Loucy (cell line): ENCODE measurements around the gene RAB40B.
A peak's percentile ranks its signal among the peaks of the same experiment; 100 is the strongest.

Source experiments
- CTCF ChIP-seq: fragments of 200-600 bp; sonication (generic); conservative IDR thresholded peaks from 2 replicates; pipeline ENCODE4 v1.5.1; 2014; ENCODE audit warnings: mild to moderate bottlenecking, antibody characterized with exemption, low read length
- EZH2phosphoT487 ChIP-seq: fragments of 200-600 bp; IDR thresholded peaks from 2 replicates; pipeline ENCODE4 v1.6.1; 2018; ENCODE audit warnings: antibody characterized with exemption, mild to moderate bottlenecking, moderate library complexity, borderline replicate concordance

DNA sequence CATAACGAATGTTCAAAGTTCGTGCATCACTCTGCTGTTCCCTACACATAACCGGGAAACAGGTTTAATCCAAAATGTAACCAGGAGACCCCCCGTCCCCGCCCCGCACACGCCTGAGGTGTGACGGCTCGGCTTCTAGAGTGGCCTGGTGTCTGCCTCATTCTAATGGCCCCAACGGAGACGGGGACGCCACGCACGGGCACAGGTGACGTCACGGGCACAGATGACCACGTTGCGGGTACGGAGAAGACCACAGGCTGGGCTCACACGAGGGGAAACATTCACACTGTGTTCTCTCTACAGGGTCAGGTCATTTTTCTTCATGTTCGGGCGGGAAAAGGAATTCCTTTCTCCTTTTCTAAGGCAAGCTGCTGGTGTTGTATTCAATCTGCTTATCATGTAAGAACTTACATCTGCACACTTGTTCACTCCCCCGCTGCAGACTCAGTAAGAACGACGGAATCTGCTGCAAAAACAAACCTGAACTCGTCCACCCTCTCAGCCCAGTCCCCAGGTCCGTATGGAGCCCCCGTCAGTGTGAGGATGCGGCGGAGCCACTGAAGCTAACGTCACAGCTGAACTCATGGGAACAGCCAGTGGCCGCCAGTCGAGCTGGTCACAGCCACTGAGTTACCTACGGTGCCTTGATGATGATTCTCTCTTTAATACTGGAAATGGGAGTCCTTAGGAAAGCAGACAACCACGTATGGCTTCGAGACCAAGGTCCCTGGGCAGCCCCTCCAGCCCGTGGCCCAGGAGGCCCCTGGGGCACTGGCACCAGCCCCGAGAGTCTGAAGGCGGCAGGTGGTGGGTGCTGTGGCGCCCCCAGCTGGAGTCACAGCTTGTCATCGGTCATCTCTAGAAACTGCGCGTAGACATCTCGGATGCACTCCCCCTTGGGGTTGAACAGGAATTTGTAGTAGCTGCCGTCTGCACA lies 83.1 kb downstream of the RAB40B start:
- TF ChIP-seq CTCF = peak; percentile 43
- TF ChIP-seq EZH2phosphoT487 = no peak
